Esophagus muscularis mucosa (tissue), 4 donors: ENCODE measurements around the gene TRIM38. TPM values are rescaled to one million over a fixed set of nuclear protein-coding genes. Genes with fewer than 3 reads are reported as not detected.

Experiments used
- DNase-seq: peaks from one replicate; pipeline ENCODE4 v3.0.0-alpha.2; 2017; ENCODE audit errors: extremely low spot score
- H3K27ac ChIP-seq, 4 donors: fragments of 200-600 bp; sonication (generic); replicated peaks in 1 of 4; 1 replicate in 3 of 4; 2 replicates in 1 of 4; pipeline ENCODE4 v1.5.1; 2016 to 2019; ENCODE audit warnings: mild to moderate bottlenecking in 1 of 4
- H3K27me3 ChIP-seq, 4 donors: fragments of 200-600 bp; sonication (generic); one replicate each; pipeline versions ENCODE4 v1.5.1 to v1.6.0; 2016 to 2019
- H3K36me3 ChIP-seq, 4 donors: fragments of 200-600 bp; sonication (generic); one replicate each; pipeline ENCODE4 v1.5.1; 2016 to 2019
- H3K4me1 ChIP-seq, 4 donors: fragments of 200-600 bp; sonication (generic); one replicate each; pipeline ENCODE4 v1.5.1; 2016 to 2019
- H3K4me3 ChIP-seq, 4 donors: fragments of 200-600 bp; sonication (generic); 1 replicate in 2 of 4; 2 replicates in 2 of 4; pipeline ENCODE4 v1.5.1; 2016 to 2019; ENCODE audit warnings: mild to moderate bottlenecking in 4 of 4, moderate library complexity in 1 of 4
- H3K9me3 ChIP-seq, 4 donors: fragments of 200-600 bp; sonication (generic); 1 replicate in 3 of 4; 2 replicates in 1 of 4; pipeline ENCODE4 v1.5.1; 2016 to 2019
- CTCF ChIP-seq, 3 experiments: fragments of 200-600 bp in 2 of 3; fragments of 450-650 bp in 1 of 3; sonication (generic) in 2 of 3; IDR thresholded peaks; one replicate each; pipeline ENCODE4 v1.5.1; 2017 to 2019; ENCODE audit warnings: antibody characterized with exemption in 3 of 3, mild to moderate bottlenecking in 2 of 3, moderate library complexity in 1 of 3
- EP300 ChIP-seq: sonication (generic); formaldehyde crosslinking; IDR thresholded peaks from one replicate; pipeline ENCODE4 v1.6.1; 2017; ENCODE audit warnings: antibody characterized with exemption
- POLR2A ChIP-seq: fragments of 450-650 bp; IDR thresholded peaks from one replicate; pipeline ENCODE4 v1.6.1; 2017; ENCODE audit warnings: antibody characterized with exemption, moderate library complexity, mild to moderate bottlenecking, low read depth
- POLR2AphosphoS5 ChIP-seq, 2 donors: sonication (generic); formaldehyde crosslinking; IDR thresholded peaks; one replicate each; pipeline ENCODE4 v1.6.1; 2017; ENCODE audit warnings: antibody characterized with exemption in 2 of 2
- WGBS: methylation state at CpG from one replicate; pipeline ENCODE4 v1.1.5; 2018; 5-methylcytosine and 5-hydroxymethylcytosine counted together
- intact Hi-C: fragments of 100-400 bp; cut with DNase I; formaldehyde crosslinking; loops from one replicate; pipeline ENCODE4 v1.15.1; 2023
- total RNA-seq, 4 donors: library from RNA; depleted of rRNA; stranded (reverse); fragments of >200 nt; gene quantifications; one replicate each; pipeline versions ENCODE4 v1.1.0 to v1.2.1, GENCODE V29; 2016

The TRIM38 gene, protein sequence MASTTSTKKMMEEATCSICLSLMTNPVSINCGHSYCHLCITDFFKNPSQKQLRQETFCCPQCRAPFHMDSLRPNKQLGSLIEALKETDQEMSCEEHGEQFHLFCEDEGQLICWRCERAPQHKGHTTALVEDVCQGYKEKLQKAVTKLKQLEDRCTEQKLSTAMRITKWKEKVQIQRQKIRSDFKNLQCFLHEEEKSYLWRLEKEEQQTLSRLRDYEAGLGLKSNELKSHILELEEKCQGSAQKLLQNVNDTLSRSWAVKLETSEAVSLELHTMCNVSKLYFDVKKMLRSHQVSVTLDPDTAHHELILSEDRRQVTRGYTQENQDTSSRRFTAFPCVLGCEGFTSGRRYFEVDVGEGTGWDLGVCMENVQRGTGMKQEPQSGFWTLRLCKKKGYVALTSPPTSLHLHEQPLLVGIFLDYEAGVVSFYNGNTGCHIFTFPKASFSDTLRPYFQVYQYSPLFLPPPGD
- 1 to 10 TPM; 5.3 to 6.4 (median 5.9) TPM for total RNA-seq

- no peak for TF ChIP-seq EP300
- peak; percentile 91 to 98 for TF ChIP-seq POLR2AphosphoS5 (IDR thresholded peaks at IDR 0.05)
- TF ChIP-seq POLR2A, result peak; percentile 77
- Histone ChIP-seq H3K27me3 (no peaks in the 10 kb centered on the region), H3K4me1 (peaks cover 26 to 55% (median 49%) of the 10 kb centered on the region in 4 donors), H3K9me3 (peaks cover 0 to 4% (median 0%) of the 10 kb centered on the region in 4 donors), H3K27ac (peak within 1 kb of the TSS; percentile 85 to 89 (median 86)), H3K4me3 (peak within 1 kb of the TSS; percentile 56 to 71 (median 62)), H3K36me3 (peaks cover 7 to 24% (median 10%) of the 10 kb centered on the region in 4 donors)
- WGBS, result 20% methylated on average over 11 of the region's 11 CpGs
- DNase-seq, result peak; percentile 93
- intact Hi-C loops, result loop anchor here (5.0 kb wide), 1 partner anchor 35 kb away; no protein-coding TSS in a partner anchor
Observed at GRCh38 chr6:25962149-25963127, at the start of gene TRIM38. Gene TRIM38, plus strand, starts transcription at chr6:25962802. Its CDS starts 3,721 bp downstream, at chr6:25966523.

DNA sequence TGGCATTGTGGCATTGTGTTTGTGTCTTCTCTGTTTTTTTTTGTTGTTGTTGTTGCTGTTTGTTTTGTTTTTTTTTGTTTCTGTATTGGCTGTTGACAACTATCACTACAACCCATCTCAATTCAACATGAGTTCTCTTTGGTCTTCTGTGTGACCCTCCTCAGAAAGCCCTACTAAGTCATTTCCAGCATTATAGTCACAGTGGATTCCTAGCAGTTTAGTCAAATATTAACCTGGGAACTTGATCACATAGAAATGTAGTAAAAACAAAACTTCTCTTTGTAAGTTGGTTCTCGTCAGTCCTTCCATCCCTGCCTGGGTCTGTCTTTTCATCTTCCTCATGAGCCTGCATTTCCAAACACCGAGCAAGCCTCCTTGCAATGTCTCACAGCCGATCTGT is 48.9 kb upstream of the TRIM38 start:
- WGBS, result 60% methylated on average over 3 of the region's 3 CpGs
- H3K9me3 ChIP-seq, result no peaks in the 10 kb centered on the region

DNA sequence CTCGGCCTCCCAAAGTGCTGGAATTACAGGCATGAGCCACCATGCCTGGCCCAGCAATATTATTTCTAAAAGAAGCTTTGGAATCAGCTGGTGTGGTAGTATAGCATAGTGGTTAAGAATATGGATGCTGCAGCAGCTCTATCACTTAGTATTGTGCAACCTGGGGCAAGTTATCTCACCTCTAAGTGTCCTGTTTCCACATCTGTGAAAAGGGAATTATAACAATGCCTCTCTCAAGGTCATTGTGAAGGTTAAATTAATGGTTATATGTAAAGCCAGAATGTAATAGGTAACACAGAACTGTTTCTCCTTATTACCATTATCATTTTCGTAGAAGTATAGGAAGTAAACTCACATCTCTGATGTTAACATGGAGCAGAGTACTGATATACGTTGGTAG is 46.3 kb upstream of the TRIM38 start:
- 64% methylated on average over 3 of the region's 3 CpGs for WGBS
- H3K9me3 ChIP-seq, result no peaks in the 10 kb centered on the region
- H3K36me3 ChIP-seq, result no peaks in the 10 kb centered on the region
- TF ChIP-seq POLR2A, result no peak
- TF ChIP-seq EP300, result no peak
- no peak for TF ChIP-seq POLR2AphosphoS5 (IDR thresholded peaks at IDR 0.05)
- TF ChIP-seq CTCF (IDR thresholded peaks at IDR 0.05), result no peak
- intact Hi-C loops, result no loop called here
- DNase-seq, result no peak
- peaks cover 0 to 10% (median 0%) of the 10 kb centered on the region in 4 donors for H3K27me3 ChIP-seq
- no peak overlapping the region for H3K4me3 ChIP-seq
- H3K4me1 ChIP-seq, result no peaks in the 10 kb centered on the region
- no peak overlapping the region for H3K27ac ChIP-seq

More for the DNA sequence above, 48.9 kb upstream of the TRIM38 start:
- TF ChIP-seq CTCF (IDR thresholded peaks at IDR 0.05) (no peak), POLR2A (no peak), EP300 (no peak), POLR2AphosphoS5 (IDR thresholded peaks at IDR 0.05) (no peak)
- no peak for DNase-seq
- H3K4me1 ChIP-seq, result no peaks in the 10 kb centered on the region
- intact Hi-C loops, result no loop called here
- peaks cover 0 to 10% (median 0%) of the 10 kb centered on the region in 4 donors for H3K27me3 ChIP-seq
- no peaks in the 10 kb centered on the region for H3K36me3 ChIP-seq
- H3K4me3 ChIP-seq, result no peak overlapping the region
- no peak overlapping the region for H3K27ac ChIP-seq

DNA sequence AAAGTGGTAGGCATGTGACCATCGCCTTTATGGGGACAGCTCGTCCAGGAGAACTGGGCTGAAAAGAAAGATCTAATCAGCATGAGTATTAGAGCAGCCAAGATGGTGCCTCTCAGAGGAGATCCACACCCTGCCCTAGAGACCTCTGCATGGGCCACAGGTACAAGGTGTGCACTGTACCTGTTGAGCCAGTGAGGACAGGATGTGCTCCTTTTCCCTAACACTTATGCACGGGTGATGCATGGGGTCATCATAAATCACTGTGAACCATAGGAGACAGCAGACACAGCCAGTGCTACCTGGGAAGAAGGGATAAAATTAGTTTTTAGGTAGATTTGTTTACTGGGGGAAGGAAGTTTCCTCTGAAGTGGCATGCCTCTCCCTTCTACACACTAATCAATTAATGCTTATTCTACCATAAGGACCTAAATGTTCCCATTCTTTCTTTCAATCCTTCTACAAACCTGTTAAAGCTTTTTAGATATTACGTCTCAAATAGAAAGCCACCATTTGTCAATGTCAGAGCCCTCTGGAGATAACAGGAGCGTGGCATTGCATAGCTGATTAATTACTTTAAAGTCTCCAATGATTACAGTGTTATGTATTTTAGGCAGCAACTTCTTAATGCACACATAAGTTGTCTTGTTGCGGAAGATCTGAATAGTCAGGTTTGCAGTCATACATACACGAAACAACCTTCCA is 45.7 kb upstream of the TRIM38 start:
- intact Hi-C loops, result no loop called here
- WGBS, result 83% methylated on average over 7 of the region's 7 CpGs
- no peak overlapping the region for H3K4me3 ChIP-seq
- TF ChIP-seq POLR2AphosphoS5 (IDR thresholded peaks at IDR 0.05), result no peak
- no peak for TF ChIP-seq POLR2A
- no peak for TF ChIP-seq EP300
- TF ChIP-seq CTCF (IDR thresholded peaks at IDR 0.05), result no peak
- H3K9me3 ChIP-seq, result no peaks in the 10 kb centered on the region
- H3K27ac ChIP-seq, result no peak overlapping the region
- peaks cover 0 to 10% (median 0%) of the 10 kb centered on the region in 4 donors for H3K27me3 ChIP-seq
- no peaks in the 10 kb centered on the region for H3K36me3 ChIP-seq
- DNase-seq, result no peak
- H3K4me1 ChIP-seq, result no peaks in the 10 kb centered on the region
